GM18519 (cell line): ENCODE data around the gene NUP214.
"Not testable (repeated sequence)": the region's sequence is repeated elsewhere in the genome, so short reads cannot be mapped to it uniquely, and the experiment has no call there.

ENCODE experiments used
- ATAC-seq: cut with Tn5 transposase; IDR thresholded peaks from one replicate; pipeline ENCODE4 v1.9.1; 2021; ENCODE audit warnings: mild to moderate bottlenecking, moderate library complexity; ENCODE audit not compliant: unreplicated experiment, low FRiP score

Gene NUP214

GRCh38 chr9:131115360-131115742 lies 10.0 kb upstream of the NUP214 start:
- ATAC-seq = not testable (repeated sequence)

DNA sequence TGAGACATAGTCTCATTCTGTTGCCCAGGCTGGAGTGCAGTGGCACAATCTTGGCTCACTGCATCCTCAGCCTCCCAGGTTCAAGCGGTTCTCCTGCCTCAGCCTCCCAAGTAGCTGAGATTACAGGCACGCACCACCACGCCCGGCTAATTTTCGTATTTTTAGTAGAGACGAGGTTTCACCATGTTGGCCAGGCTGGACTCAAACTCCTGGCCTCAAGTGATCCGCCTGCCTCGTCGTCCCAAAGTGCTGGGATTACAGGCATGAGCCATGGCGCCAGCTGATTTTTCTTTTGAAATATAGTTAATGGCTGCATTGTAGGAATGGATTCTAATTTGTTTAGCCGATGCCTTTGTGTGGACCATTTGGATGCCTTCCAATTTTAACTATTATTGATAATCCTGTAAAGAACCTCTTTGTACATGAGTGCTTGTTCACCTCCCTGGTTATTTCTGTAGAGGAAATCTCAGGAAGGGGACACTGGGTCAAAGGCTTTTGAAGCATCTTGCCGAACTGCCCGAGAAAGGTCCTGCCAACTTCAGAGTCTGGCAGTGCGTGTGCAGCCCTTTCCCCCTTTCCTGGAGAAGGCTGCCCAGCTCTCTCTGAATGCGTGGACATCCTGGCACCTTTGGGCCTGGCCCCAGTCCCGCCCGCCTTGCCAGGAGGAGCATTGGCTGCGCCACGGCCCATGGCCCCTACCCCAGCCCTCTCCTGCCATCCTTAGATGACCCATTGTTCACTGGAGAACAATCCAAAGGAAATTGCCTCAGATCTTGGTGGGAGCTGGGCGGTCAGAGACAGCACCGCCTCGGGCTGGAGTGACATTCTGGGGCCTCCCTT lies 8.9 kb upstream of the NUP214 start:
- no peak for ATAC-seq

GRCh38 chr9:131117121-131117761 lies 8.1 kb upstream of the NUP214 start:
- no peak for ATAC-seq

- no peak for ATAC-seq
Measured at GRCh38 chr9:131117762-131118145, 7.6 kb upstream of the NUP214 start.

DNA sequence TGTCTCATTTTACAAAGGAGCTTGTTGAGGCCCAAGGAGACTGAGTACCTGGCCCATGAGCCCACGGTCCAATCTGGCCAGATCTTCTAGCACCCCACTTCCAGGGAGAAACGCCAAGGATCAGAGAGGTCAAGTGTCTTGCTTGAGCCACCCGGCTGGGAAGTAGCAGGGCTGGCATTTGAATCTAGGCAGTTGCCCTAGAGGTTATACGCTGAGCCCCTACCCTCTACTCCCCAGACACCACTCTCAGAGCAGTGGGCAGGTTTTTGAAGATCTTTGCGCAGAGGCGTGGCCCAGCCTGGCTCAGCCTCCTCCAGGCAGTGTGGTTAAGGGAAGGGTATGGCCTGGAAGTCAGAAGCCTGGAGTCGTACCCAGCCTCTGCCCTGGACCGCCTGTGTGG lies 5.8 kb upstream of the NUP214 start:
- ATAC-seq = no peak

DNA sequence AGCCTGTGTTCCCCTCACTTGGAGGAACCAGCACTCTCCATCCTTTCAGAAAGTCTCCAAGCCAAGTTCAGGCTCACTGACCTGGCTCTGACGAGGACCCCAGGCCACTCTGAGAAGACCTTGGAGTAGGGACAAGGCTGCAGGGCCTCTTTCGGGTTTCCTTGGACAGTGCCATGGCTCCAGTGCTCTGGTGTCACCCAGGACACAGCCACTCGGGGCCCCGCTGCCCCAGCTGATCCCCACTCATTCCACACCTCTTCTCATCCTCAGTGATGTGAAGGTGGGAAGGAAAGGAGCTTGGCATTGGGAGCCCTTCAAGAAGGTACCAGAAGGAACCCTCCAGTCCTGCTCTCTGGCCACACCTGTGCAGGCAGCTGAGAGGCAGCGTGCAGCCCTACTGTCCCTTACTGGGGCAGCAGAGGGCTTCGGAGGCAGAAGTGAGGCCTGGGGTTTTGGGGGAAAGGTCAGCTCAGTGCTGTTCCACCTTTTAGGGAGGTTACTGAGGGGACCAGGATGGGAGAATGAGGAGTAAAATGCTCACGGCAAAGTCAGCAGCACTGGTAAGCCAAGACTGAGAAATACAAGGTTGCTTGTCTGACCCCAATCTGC lies 4.7 kb upstream of the NUP214 start:
- ATAC-seq = no peak

DNA sequence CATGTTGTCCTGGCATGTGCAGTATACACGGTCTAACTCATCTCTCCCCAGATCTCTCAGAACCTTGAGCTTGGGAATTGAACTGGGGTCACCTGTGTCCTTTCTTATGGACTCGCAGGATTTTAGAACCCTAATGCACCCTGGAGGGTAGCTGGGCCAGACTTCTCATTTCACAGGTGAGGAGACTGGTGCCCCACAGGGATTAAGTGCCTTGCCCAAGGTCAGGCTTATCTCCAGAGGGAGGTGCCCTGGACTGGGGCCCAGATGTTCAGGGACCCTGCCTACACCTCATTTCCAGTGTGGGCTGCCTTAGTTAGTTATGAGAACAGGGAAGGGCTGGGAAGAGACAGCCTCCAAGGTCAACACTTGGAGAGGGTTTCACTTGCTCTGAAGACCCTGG lies 4.0 kb upstream of the NUP214 start:
- no peak for ATAC-seq

DNA sequence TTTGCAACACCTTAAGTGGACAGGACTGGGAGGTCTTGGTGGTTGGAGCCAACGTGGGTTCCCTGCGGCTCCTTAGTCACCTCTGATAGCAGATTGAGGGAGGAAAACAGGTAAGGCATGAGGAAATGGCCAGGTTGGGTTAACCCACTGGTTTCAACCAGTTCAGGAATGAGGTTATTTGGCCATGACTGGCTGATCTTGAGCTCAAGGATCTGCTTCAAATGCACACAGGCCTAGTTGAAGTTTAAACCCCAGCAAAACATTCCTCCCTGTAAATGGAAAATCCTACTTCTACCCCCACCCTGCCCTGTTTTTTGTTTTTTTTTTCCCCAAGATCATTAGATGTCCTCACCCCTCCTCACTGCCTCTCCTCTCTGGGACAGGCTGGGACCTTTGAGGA lies 3.2 kb upstream of the NUP214 start:
- ATAC-seq = no peak

DNA sequence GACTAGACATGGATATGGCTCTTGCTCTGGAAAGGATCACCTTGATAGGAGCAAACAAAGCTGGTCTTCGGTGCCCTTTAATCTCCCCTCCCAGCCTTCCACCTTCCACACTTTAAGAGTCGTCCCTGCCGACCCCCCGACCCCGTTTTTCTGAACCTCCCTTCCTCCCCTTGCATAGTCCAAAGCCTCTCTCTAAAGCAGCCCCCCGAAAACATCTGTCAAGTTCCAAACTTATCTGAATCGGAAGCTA lies 423 bp upstream of the NUP214 start:
- ATAC-seq = no peak

DNA sequence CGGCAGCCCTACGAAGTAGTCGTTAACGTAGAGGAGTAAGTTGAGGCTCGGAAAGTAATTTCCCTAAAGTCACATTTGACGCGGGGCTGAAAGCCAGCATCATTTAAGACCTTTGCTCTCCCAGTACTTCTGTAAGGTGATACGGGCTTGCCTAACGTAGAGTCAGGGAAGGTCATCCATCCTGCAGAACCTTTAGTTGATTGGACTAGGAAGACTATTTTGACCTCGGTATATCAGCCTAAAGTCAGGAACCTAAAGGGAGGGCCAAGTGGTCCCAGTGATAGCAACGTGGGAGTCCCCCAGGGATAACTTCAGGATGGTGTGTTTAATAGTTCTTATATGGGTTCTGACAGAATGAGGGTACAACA lies 657 bp downstream of the NUP214 start:
- no peak for ATAC-seq

DNA sequence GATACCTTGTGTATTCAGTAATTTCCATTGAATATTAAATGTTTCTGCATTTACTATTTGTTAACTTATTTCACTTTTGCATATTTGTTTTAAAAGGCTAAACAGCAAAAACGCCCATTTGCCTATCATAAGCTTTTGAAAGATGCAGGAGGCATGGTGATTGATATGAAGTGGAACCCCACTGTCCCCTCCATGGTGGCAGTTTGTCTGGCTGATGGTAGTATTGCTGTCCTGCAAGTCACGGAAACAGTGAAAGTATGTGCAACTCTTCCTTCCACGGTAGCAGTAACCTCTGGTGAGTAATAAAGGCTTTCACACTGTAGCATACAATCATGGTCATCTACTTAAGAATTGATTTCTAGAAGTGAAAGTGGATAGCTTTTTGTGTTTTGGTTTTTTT lies 3.8 kb downstream of the NUP214 start:
- ATAC-seq = no peak

- no peak for ATAC-seq
Measured at GRCh38 chr9:131138676-131139075, 13.3 kb downstream of the NUP214 start.

DNA sequence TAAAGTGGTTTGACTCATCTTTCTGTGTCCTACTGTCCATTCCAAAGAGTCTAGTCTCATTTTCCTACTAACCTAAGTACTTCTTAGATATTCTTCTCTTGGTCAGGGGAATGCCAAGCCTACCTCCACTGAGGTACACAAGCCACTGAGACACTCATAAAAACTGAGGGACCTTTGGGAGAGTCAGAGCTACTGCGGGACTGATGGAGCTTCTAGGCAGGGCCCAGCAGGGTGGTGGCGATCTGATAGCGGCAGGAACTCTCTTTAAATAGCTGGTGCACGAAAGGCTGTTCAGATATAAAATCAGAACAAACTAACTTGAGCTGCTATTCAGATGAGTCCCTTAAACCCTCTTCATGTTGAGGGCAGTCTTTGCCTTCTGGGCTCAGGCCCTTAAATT lies 14.7 kb downstream of the NUP214 start:
- no peak for ATAC-seq

DNA sequence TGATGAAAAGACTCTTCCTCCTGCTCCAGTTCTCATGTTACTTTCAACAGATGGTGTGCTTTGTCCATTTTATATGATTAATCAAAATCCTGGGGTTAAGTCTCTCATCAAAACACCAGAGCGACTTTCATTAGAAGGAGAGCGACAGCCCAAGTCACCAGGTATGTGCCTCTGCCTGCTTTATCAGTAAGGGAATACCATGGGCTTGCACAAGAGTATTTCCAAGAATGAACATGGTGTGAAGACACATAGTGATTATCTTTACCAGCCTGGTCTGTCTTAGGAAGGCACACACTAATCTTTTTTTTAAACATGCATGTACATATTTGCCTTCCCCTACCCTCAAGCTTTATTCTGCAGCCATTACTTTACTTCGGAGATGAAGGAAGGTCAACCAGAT lies 15.2 kb downstream of the NUP214 start:
- no peak for ATAC-seq

DNA sequence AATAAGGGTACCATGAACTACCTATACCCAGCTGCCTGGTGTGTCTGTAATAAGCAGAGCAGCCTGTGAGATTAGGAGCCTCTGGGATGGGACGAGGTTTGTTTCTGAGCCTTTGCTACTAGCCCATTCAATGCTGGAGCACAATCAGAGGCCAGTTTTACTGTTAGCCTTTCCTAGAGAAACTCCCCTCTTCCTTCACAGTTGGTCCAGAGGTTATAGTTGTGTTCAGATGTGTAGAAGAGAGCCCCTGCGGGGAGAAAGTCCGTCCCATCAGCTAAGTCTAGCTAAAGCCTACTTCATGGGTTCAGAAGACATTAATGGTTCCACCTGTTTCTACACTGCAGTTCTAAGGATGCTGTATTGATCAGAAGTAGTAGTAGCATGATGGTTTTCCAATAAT lies 16.8 kb downstream of the NUP214 start:
- ATAC-seq = no peak

DNA sequence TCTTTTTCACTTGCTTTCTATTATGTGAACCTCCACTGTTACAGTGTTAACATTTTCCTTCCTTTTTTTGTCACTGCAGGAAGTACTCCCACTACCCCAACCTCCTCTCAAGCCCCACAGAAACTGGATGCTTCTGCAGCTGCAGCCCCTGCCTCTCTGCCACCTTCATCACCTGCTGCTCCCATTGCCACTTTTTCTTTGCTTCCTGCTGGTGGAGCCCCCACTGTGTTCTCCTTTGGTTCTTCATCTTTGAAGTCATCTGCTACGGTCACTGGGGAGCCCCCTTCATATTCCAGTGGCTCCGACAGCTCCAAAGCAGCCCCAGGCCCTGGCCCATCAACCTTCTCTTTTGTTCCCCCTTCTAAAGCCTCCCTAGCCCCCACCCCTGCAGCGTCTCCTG lies 18.8 kb downstream of the NUP214 start:
- no peak for ATAC-seq

GRCh38 chr9:131145245-131145644 lies 19.9 kb downstream of the NUP214 start:
- no peak for ATAC-seq

DNA sequence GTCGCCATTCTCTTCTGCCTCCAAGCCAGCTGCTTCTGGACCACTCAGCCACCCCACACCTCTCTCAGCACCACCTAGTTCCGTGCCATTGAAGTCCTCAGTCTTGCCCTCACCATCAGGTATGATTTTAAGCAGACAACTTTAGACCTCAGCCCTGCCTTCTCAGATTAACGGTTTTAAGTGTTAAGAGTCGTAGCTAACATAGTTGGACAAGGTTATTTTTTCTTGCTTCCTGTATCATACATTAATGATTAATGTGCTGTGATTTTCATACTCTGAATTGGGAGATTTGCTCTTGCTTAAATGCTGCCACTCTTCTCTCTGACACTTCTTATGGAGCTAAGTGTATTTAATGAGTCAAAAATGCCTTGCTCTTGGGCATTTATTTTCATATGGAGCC lies 20.8 kb downstream of the NUP214 start:
- ATAC-seq = no peak

DNA sequence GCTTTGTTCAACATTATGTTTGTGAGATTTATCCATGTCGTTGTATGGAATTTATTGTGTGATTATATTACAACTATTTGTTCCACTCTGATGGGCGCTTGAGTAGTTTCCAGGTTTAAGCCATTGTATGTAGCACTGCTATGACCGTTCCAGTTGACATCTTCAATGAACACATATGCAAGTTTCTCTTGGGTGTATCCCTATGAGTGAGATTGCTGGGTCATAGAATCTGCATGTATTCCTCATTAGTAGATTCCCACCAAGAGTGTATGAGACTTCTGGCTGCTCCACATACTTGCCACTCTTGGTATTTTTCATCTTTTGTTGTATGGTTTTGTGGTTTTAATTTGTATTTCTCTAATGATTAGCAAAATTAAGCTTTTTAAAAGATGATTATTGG lies 22.9 kb downstream of the NUP214 start:
- ATAC-seq = no peak

DNA sequence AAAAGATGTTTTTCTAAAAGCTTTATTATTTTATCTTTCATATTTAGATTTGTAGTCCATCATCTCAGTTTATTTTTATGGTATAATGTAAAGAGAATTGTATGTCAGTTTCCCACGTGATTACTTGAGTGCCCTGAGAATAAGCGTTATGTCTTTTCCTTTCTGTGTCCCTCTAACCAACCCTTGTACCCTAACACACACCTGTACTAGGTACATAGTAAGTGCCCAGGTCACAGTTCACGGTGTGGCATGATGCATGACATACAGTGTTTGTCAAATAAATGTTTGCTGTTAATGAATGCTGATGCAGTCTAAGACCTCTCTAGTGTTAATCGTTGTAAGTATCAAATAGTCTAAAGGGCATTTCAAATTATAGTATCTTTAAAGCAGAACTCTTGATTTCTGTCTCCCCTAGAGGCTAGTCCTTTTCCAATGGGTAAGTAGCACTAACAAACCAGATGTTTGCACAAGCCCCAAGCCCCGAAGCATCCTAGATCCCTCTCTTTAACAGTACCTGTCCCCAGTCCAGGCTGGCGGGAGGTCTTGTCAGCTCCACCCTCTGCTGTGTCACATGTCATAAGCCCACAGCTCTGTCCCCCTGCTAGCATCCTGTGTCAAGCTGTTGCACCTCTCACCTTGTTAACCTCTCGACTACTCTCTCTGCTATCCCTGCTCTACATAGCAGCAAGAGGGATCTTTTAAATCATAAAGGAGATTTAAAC lies 23.7 kb downstream of the NUP214 start:
- no peak for ATAC-seq

GRCh38 chr9:131149688-131150053 lies 24.3 kb downstream of the NUP214 start:
- ATAC-seq = no peak

DNA sequence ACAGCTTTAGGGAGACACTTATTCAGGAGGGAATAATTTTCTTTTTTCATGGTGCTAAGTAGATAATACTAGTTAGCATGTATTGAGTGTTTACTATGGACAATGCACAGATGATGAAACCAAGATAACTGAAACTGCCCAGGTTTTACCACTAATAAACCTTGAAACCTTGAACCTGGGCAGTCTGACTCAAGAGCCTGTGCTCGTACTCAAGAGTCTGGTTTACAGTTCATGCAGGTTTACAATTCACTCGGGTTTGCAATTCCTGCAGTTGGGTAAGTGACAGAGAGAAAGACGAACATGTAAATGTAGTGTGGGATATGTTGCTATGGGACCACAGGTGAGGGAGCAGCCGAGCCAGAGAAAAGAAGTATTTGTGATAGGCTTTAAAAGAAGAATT lies 28.2 kb downstream of the NUP214 start:
- no peak for ATAC-seq
